ENCODE results near the gene SPIN1.

DNA sequence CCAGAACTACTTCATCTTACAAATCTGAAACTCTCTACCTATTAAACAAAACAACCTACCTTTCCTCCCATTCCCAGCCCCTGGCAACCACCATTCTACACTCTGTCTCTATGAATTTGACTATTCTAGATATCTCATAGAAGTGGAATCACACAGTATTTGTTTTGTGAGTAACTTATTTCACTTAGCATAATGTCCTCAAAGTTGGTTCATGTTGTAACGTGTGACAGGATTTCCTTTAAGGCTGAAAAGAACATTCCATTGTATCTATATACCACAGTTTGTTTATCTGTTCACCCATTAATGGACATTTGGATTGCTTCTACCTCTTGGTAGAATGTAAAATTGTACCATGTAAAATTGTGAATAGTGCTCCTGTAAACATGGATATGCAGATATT, 76.6 kb downstream of the SPIN1 start:
- TF ChIP-seq, protein P1, sequence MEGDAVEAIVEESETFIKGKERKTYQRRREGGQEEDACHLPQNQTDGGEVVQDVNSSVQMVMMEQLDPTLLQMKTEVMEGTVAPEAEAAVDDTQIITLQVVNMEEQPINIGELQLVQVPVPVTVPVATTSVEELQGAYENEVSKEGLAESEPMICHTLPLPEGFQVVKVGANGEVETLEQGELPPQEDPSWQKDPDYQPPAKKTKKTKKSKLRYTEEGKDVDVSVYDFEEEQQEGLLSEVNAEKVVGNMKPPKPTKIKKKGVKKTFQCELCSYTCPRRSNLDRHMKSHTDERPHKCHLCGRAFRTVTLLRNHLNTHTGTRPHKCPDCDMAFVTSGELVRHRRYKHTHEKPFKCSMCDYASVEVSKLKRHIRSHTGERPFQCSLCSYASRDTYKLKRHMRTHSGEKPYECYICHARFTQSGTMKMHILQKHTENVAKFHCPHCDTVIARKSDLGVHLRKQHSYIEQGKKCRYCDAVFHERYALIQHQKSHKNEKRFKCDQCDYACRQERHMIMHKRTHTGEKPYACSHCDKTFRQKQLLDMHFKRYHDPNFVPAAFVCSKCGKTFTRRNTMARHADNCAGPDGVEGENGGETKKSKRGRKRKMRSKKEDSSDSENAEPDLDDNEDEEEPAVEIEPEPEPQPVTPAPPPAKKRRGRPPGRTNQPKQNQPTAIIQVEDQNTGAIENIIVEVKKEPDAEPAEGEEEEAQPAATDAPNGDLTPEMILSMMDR (conservative IDR thresholded peaks at IDR 0.05; ENCODE audit: low read depth in 2 of 2) = no peak
- TF ChIP-seq EZH2 (IDR thresholded peaks at IDR 0.05; ENCODE audit: low read depth, unreplicated experiment) (no peak), EZH2phosphoT487 (IDR thresholded peaks at IDR 0.05; ENCODE audit: unreplicated experiment) (no peak), ZNF331 (CRISPR knock-in tag; IDR thresholded peaks at IDR 0.05; ENCODE audit: low read depth) (no peak), JUNB (IDR thresholded peaks at IDR 0.05; ENCODE audit: unreplicated experiment) (no peak), CREB1 (CRISPR knock-in tag; IDR thresholded peaks at IDR 0.05; ENCODE audit: low read depth) (no peak), POLR2AphosphoS5 (IDR thresholded peaks at IDR 0.05; ENCODE audit: low read depth) (no peak), STAT1 (IDR thresholded peaks at IDR 0.05; ENCODE audit: unreplicated experiment) (no peak), REST (IDR thresholded peaks at IDR 0.05; ENCODE audit: unreplicated experiment) (no peak), ETS1 (IDR thresholded peaks at IDR 0.05) (no peak), NANOG (IDR thresholded peaks at IDR 0.05; ENCODE audit: borderline replicate concordance) (no peak), ZNF114 (CRISPR knock-in tag; IDR thresholded peaks at IDR 0.05) (no peak)
